IMR-90 (cell line): Measurements from ENCODE around the gene NADSYN1. TPM values are rescaled to one million over a fixed set of nuclear protein-coding genes. Genes with fewer than 3 reads are reported as not detected.

Source experiments
- ATAC-seq: fragments of 200-7000 bp; cut with Tn5 transposase; 2 replicates; pipeline ENCODE4 v1.9.1; 2020; ENCODE audit warnings: low read depth, mild to moderate bottlenecking, moderate library complexity
- BruUV-seq: library from RNA; stranded (reverse); fragments of 400-500 nt; replicated peaks from 2 replicates; lab custom pipeline; 2021; lab: Mats Ljungman, UMichigan
- CTCF ChIA-PET: fragments of 300-600 bp; formaldehyde crosslinking; extraction: SDS; loops from one replicate; lab custom pipeline; 2021; ENCODE audit warnings: antibody characterized with exemption; lab: Yijun Ruan, JAX
- POLR2A ChIA-PET: fragments of 300-600 bp; sonication (Branson Sonifier 250); formaldehyde crosslinking; loops from one replicate; lab custom pipeline; 2022; ENCODE audit warnings: antibody characterized with exemption; ENCODE audit not compliant: unreplicated experiment; lab: Charles Lee
- DNase-seq: peaks from one replicate; pipeline ENCODE4 v3.0.0; 2013
- H2AFZ ChIP-seq: replicated peaks from 2 replicates; pipeline ENCODE3; 2013; ENCODE audit warnings: low read length, mild to moderate bottlenecking; ENCODE audit not compliant: poor library complexity
- H2AK5ac ChIP-seq: 2 replicates; pipeline ENCODE4 v1.6.1; 2013; ENCODE audit warnings: low read depth, low read length, inconsistent platforms
- H2AK9ac ChIP-seq: replicated peaks from 2 replicates; pipeline ENCODE3; 2013; ENCODE audit warnings: mild to moderate bottlenecking, low read depth, low read length, moderate library complexity; ENCODE audit not compliant: poor library complexity
- H2BK120ac ChIP-seq: 2 replicates; pipeline ENCODE4 v1.6.1; 2013; ENCODE audit warnings: low read depth, low read length, inconsistent platforms
- H2BK15ac ChIP-seq: 3 replicates; pipeline ENCODE4 v1.6.1; 2013; ENCODE audit warnings: low read depth, low read length, inconsistent platforms
- H2BK20ac ChIP-seq: 2 replicates; pipeline ENCODE4 v1.6.1; 2013; ENCODE audit warnings: low read depth, mild to moderate bottlenecking, inconsistent platforms, low read length, moderate library complexity
- H2BK5ac ChIP-seq: 2 replicates; pipeline ENCODE4 v1.6.1; 2013; ENCODE audit warnings: mild to moderate bottlenecking, low read depth, low read length, inconsistent platforms; ENCODE audit not compliant: poor library complexity, severe bottlenecking
- H3K14ac ChIP-seq: replicated peaks from 2 replicates; pipeline ENCODE4 v1.6.1; 2013; ENCODE audit warnings: low read depth, low read length, inconsistent platforms
- H3K18ac ChIP-seq: 2 replicates; pipeline ENCODE4 v1.6.1; 2013; ENCODE audit warnings: low read depth, low read length, control low read depth
- H3K23ac ChIP-seq: 2 replicates; pipeline ENCODE4 v1.6.1; 2013; ENCODE audit warnings: low read depth, low read length, inconsistent platforms
- H3K27ac ChIP-seq: 2 replicates; pipeline ENCODE4 v1.5.1; 2013; ENCODE audit warnings: mild to moderate bottlenecking, control low read depth, low read length; ENCODE audit not compliant: insufficient read depth
- H3K27me3 ChIP-seq: 2 replicates; pipeline ENCODE4 v1.6.1; 2013; ENCODE audit warnings: low read length; ENCODE audit not compliant: control insufficient read depth, insufficient read depth
- H3K36me3 ChIP-seq: 2 replicates; pipeline ENCODE4 v1.6.1; 2013; ENCODE audit warnings: low read length, mixed read lengths; ENCODE audit not compliant: control insufficient read depth, insufficient read depth
- H3K4ac ChIP-seq: 2 replicates; pipeline ENCODE4 v1.6.1; 2013; ENCODE audit warnings: low read depth, low read length, inconsistent platforms
- H3K4me1 ChIP-seq: 2 replicates; pipeline ENCODE4 v1.6.1; 2013; ENCODE audit warnings: low read length, mixed read lengths; ENCODE audit not compliant: control insufficient read depth, insufficient read depth
- H3K4me2 ChIP-seq: 2 replicates; pipeline ENCODE4 v1.6.1; 2013; ENCODE audit warnings: low read depth, mild to moderate bottlenecking, control low read depth, low read length, moderate library complexity
- H3K4me3 ChIP-seq: 2 replicates; pipeline ENCODE4 v1.5.1; 2013; ENCODE audit warnings: low read depth, mild to moderate bottlenecking, control low read depth, low read length, moderate library complexity; ENCODE audit not compliant: insufficient read depth
- H3K56ac ChIP-seq: 2 replicates; pipeline ENCODE4 v1.6.1; 2013; ENCODE audit warnings: low read length, inconsistent platforms; ENCODE audit not compliant: insufficient read depth; ENCODE audit errors: extremely low read depth
- H3K79me1 ChIP-seq, 2 experiments: 2 replicates each; pipeline ENCODE4 v1.6.1; 2013; ENCODE audit warnings: low read length in 2 of 2, inconsistent platforms in 1 of 2, low read depth in 1 of 2
- H3K9ac ChIP-seq: 2 replicates; pipeline ENCODE4 v1.6.1; 2013; ENCODE audit warnings: low read depth, low read length, control low read depth
- H3K9me1 ChIP-seq: 2 replicates; pipeline ENCODE4 v1.6.1; 2013; ENCODE audit warnings: low read length, inconsistent platforms; ENCODE audit not compliant: insufficient read depth
- H3K9me3 ChIP-seq: 2 replicates; pipeline ENCODE4 v1.6.1; 2013; ENCODE audit warnings: low read length; ENCODE audit not compliant: control insufficient read depth, insufficient read depth
- H4K20me1 ChIP-seq: 2 replicates; pipeline ENCODE4 v1.6.1; 2013; ENCODE audit warnings: low read length, inconsistent platforms; ENCODE audit not compliant: insufficient read depth
- H4K5ac ChIP-seq: 2 replicates; pipeline ENCODE4 v1.6.1; 2013; ENCODE audit warnings: mild to moderate bottlenecking, low read depth, low read length, control low read depth
- H4K8ac ChIP-seq, 2 experiments: 2 replicates each; pipeline ENCODE4 v1.6.1; 2013; ENCODE audit warnings: low read depth in 2 of 2, low read length in 2 of 2, control low read depth in 1 of 2, inconsistent platforms in 1 of 2
- H4K91ac ChIP-seq: 2 replicates; pipeline ENCODE4 v1.6.1; 2013; ENCODE audit warnings: low read depth, low read length, inconsistent platforms; ENCODE audit not compliant: insufficient read depth
- BHLHE40 ChIP-seq: fragments of 150-350 bp; IDR thresholded peaks from 2 replicates; pipeline ENCODE4 v1.6.1; 2016; ENCODE audit warnings: mild to moderate bottlenecking, low read depth, low read length
- CEBPB ChIP-seq: IDR thresholded peaks from 2 replicates; pipeline ENCODE4 v1.6.1; 2012; ENCODE audit warnings: low read depth, low read length, improper control_type of control experiment
- FOS ChIP-seq: fragments of 150-350 bp; IDR thresholded peaks from 2 replicates; pipeline ENCODE4 v1.6.1; 2016; ENCODE audit warnings: low read depth, low read length
- MXI1 ChIP-seq: IDR thresholded peaks from 2 replicates; pipeline ENCODE4 v1.6.1; 2012; ENCODE audit warnings: low read depth, mild to moderate bottlenecking, low read length, moderate library complexity, borderline replicate concordance
- POLR2A ChIP-seq: IDR thresholded peaks from 2 replicates; pipeline ENCODE4 v1.6.1; 2012; ENCODE audit warnings: mild to moderate bottlenecking, low read depth, low read length
- RCOR1 ChIP-seq: IDR thresholded peaks from 2 replicates; pipeline ENCODE4 v1.6.1; 2012; ENCODE audit warnings: mild to moderate bottlenecking, low read length, improper control_type of control experiment; ENCODE audit not compliant: insufficient replicate concordance
- RFX5 ChIP-seq: IDR thresholded peaks from 2 replicates; pipeline ENCODE4 v1.8.0; 2012; ENCODE audit warnings: low read depth, mild to moderate bottlenecking, low read length, moderate library complexity
- SMC3 ChIP-seq: fragments of 150-350 bp; IDR thresholded peaks from 2 replicates; pipeline ENCODE4 v1.6.1; 2016; ENCODE audit warnings: low read depth, mild to moderate bottlenecking, antibody characterized with exemption, low read length, moderate library complexity
- USF2 ChIP-seq: fragments of 150-350 bp; IDR thresholded peaks from 2 replicates; pipeline ENCODE4 v1.6.1; 2017; ENCODE audit warnings: mild to moderate bottlenecking, antibody characterized with exemption, low read length, low read depth
- WGBS, 2 experiments: methylation state at CpG; one replicate each; pipeline versions ENCODE4 v1.1.5 to v1.1.7; 2013; ENCODE audit warnings: missing lambda C conversion rate in 2 of 2; ENCODE audit not compliant: insufficient read length in 1 of 2; ENCODE audit errors: extremely low coverage in 2 of 2; 5-methylcytosine and 5-hydroxymethylcytosine counted together
- dilution Hi-C: fragments of 300-500 bp; cut with HindIII; formaldehyde crosslinking; loops from one replicate; pipeline ENCODE4 v1.14.3; 2018; ENCODE audit warnings: low sequenced_read_pairs; ENCODE audit not compliant: unreplicated experiment
- in situ Hi-C: fragments of 300-500 bp; cut with MboI; formaldehyde crosslinking; loops from 3 replicates; pipeline ENCODE4 v1.14.3; 2019; ENCODE audit warnings: low sequenced_read_pairs, inconsistent platforms, mixed read lengths
- intact Hi-C: fragments of 100-400 bp; cut with micrococcal nuclease; formaldehyde crosslinking; loops from 2 replicates; pipeline ENCODE4 v1.10.0; 2022
- polyA plus RNA-seq, 3 experiments: library from polyadenylated mRNA; depleted of rRNA; stranded (reverse); fragments of >200 nt; gene quantifications; 2 replicates each; pipeline ENCODE4 v1.2.3, GENCODE V29; 2012; ENCODE audit warnings: low replicate concordance in 1 of 3
- total RNA-seq: library from RNA; depleted of rRNA; stranded (reverse); fragments of >200 nt; gene quantifications from 2 replicates; pipeline ENCODE4 v1.2.3, GENCODE V29; 2012
- TF ChIP-seq, protein P1 (sequence below): fragments of 150-350 bp; IDR thresholded peaks from 2 replicates; pipeline ENCODE4 v1.6.1; 2016; ENCODE audit warnings: low read depth, mild to moderate bottlenecking, low read length, moderate library complexity, borderline replicate concordance
- TF ChIP-seq, protein P2 (sequence below): conservative IDR thresholded peaks from 2 replicates; pipeline ENCODE4 v1.5.1; 2012; ENCODE audit warnings: mild to moderate bottlenecking, low read depth, low read length, improper control_type of control experiment

Gene NADSYN1
- total and polyA plus RNA-seq, 2 of the 4 experiments (the other 2 are of a cell fraction): 69.5 to 70.4 TPM

GRCh38 chr11:71472357-71472885 is 19.4 kb downstream of the NADSYN1 start:
- H4K8ac ChIP-seq: no peak overlapping the region
- no peak overlapping the region for H3K4ac ChIP-seq
- no peak overlapping the region for H2AK9ac ChIP-seq
- no peak overlapping the region for H2AFZ ChIP-seq
- H3K27me3 ChIP-seq: no peaks in the 10 kb centered on the region
- H3K9me3 ChIP-seq: no peaks in the 10 kb centered on the region
- BruUV-seq: no TSS peak
- TF ChIP-seq BHLHE40 (no peak), MXI1 (no peak), FOS (no peak), CEBPB (no peak), SMC3 (no peak), USF2 (no peak), RCOR1 (no peak), RFX5 (no peak), POLR2A (no peak)
- TF ChIP-seq, protein P1, sequence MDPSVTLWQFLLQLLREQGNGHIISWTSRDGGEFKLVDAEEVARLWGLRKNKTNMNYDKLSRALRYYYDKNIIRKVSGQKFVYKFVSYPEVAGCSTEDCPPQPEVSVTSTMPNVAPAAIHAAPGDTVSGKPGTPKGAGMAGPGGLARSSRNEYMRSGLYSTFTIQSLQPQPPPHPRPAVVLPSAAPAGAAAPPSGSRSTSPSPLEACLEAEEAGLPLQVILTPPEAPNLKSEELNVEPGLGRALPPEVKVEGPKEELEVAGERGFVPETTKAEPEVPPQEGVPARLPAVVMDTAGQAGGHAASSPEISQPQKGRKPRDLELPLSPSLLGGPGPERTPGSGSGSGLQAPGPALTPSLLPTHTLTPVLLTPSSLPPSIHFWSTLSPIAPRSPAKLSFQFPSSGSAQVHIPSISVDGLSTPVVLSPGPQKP: no peak
- TF ChIP-seq, protein P2, sequence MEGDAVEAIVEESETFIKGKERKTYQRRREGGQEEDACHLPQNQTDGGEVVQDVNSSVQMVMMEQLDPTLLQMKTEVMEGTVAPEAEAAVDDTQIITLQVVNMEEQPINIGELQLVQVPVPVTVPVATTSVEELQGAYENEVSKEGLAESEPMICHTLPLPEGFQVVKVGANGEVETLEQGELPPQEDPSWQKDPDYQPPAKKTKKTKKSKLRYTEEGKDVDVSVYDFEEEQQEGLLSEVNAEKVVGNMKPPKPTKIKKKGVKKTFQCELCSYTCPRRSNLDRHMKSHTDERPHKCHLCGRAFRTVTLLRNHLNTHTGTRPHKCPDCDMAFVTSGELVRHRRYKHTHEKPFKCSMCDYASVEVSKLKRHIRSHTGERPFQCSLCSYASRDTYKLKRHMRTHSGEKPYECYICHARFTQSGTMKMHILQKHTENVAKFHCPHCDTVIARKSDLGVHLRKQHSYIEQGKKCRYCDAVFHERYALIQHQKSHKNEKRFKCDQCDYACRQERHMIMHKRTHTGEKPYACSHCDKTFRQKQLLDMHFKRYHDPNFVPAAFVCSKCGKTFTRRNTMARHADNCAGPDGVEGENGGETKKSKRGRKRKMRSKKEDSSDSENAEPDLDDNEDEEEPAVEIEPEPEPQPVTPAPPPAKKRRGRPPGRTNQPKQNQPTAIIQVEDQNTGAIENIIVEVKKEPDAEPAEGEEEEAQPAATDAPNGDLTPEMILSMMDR: no peak
- H3K9ac ChIP-seq: no peak overlapping the region
- WGBS, 2 experiments: 57% methylated on average over 3 of the region's 10 CpGs; no CpG with 5 or more reads in 1 of the 2 experiments
- ChIA-PET POLR2A (no interaction called here), CTCF (no interaction called here)
- H2AK5ac ChIP-seq: no peak overlapping the region
- H2BK5ac ChIP-seq: no peak overlapping the region
- no peak overlapping the region for H3K23ac ChIP-seq
- no peak overlapping the region for H2BK15ac ChIP-seq
- no peak overlapping the region for H2BK20ac ChIP-seq
- ATAC-seq (no peak), DNase-seq (no peak)
- H3K4me3 ChIP-seq: no peak overlapping the region
- no peaks in the 10 kb centered on the region for H4K20me1 ChIP-seq
- in situ Hi-C loops: no loop called here
- H3K56ac ChIP-seq: no peak overlapping the region
- no peak overlapping the region for H3K14ac ChIP-seq
- peaks cover 59% of the 10 kb centered on the region for H3K36me3 ChIP-seq
- no peak overlapping the region for H2BK120ac ChIP-seq
- H3K4me2 ChIP-seq: no peak overlapping the region
- intact Hi-C loops: no loop called here
- no peak overlapping the region for H3K18ac ChIP-seq
- no peaks in the 10 kb centered on the region for H3K4me1 ChIP-seq
- H3K27ac ChIP-seq: no peak overlapping the region
- H3K9me1 ChIP-seq: peaks cover 4% of the 10 kb centered on the region; the same call in 1 of the 2 replicates
- no peak overlapping the region for H4K91ac ChIP-seq
- dilution Hi-C loops: no loop called here
- no peaks in the 10 kb centered on the region for H3K79me1 ChIP-seq
- H4K5ac ChIP-seq: no peak overlapping the region
